ENCODE measurements around the gene RCVRN. TPM values are rescaled to one million over a fixed set of nuclear protein-coding genes. Genes with fewer than 3 reads are reported as not detected.

The RCVRN gene
- total RNA-seq, 1 experiment from 2014 or later = not detected

DNA sequence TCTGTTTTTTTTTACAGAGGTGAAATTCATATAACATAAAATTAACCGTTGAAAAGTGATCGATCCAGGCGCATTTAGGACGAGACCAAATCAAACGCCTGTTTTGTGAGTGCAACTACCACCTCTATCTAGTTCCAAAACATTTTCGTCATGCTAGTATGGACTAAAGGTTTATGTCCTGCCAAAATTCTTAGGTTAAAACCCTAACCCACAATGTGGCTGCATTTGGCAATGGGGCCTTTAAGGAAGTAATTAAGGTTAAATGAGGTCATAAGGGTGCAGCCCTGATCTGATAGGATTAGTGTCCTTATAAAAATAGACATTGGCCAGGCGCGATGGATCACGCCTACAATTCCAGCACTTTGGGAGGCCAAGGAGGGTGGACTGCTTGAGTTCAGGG lies 32.8 kb upstream of the RCVRN start:
- H2BK15ac ChIP-seq (ENCODE audit: low read depth, low read length) = no peak overlapping the region
- Mint-ChIP-seq H3K4me1 (peaks cover 3 to 6% of the 10 kb centered on the region in 2 experiments), H3K27me3 (ENCODE audit: low read depth) (no peaks in the 10 kb centered on the region; the same call in 1 of the 2 replicates), H3K36me3 (ENCODE audit: insufficient read depth in 1 of 3, low read depth in 3 of 3) (peaks cover 0 to 9% (median 0%) of the 10 kb centered on the region in 3 experiments; a peak in 2 of 7 replicates), H3K9me3 (peaks cover 2 to 4% of the 10 kb centered on the region in 2 experiments; a peak in 3 of 5 replicates), H3K4me3 (no peak overlapping the region), H3K27ac (no peak overlapping the region)
- H4K91ac ChIP-seq (ENCODE audit: insufficient read length, low read depth, low read length) = no peak overlapping the region
- no peaks in the 10 kb centered on the region for H3K9me3 ChIP-seq (ENCODE audit: control insufficient read depth, low read depth, low read length)
- H2AK5ac ChIP-seq (ENCODE audit: insufficient read length, low read length) = no peak overlapping the region
- H2BK5ac ChIP-seq (ENCODE audit: insufficient read length, low read length) = no peak overlapping the region
- H3K9ac ChIP-seq (ENCODE audit: extremely low read depth, insufficient read length, low read length) = no peak overlapping the region
- no peak overlapping the region for H3K4me2 ChIP-seq (ENCODE audit: insufficient read depth, insufficient read length, low read length)
- H3K27me3 ChIP-seq (ENCODE audit: insufficient read depth, low read length) = no peaks in the 10 kb centered on the region
- no peaks in the 10 kb centered on the region for H3K4me1 ChIP-seq (ENCODE audit: insufficient read depth, low read length)
- no peak overlapping the region for H2BK20ac ChIP-seq (ENCODE audit: low read depth, low read length, poor library complexity, severe bottlenecking)
- H2BK120ac ChIP-seq (ENCODE audit: low read depth, low read length, poor library complexity, severe bottlenecking) = no peak overlapping the region
- no peak overlapping the region for H2BK12ac ChIP-seq (ENCODE audit: insufficient read length, low read depth, low read length)
- TF ChIP-seq, protein P1, sequence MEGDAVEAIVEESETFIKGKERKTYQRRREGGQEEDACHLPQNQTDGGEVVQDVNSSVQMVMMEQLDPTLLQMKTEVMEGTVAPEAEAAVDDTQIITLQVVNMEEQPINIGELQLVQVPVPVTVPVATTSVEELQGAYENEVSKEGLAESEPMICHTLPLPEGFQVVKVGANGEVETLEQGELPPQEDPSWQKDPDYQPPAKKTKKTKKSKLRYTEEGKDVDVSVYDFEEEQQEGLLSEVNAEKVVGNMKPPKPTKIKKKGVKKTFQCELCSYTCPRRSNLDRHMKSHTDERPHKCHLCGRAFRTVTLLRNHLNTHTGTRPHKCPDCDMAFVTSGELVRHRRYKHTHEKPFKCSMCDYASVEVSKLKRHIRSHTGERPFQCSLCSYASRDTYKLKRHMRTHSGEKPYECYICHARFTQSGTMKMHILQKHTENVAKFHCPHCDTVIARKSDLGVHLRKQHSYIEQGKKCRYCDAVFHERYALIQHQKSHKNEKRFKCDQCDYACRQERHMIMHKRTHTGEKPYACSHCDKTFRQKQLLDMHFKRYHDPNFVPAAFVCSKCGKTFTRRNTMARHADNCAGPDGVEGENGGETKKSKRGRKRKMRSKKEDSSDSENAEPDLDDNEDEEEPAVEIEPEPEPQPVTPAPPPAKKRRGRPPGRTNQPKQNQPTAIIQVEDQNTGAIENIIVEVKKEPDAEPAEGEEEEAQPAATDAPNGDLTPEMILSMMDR (conservative IDR thresholded peaks at IDR 0.05) = no peak
- no peak for DNase-seq
- WGBS (ENCODE audit: extremely low coverage, insufficient read length, low lambda C conversion rate) = no CpG with 5 or more reads among the region's 9 CpGs
- no peak overlapping the region for H3K56ac ChIP-seq (ENCODE audit: insufficient read length, low read depth, low read length)
- H2AFZ ChIP-seq (ENCODE audit: low read length) = no peak overlapping the region
- no peak overlapping the region for H3K4ac ChIP-seq (ENCODE audit: low read depth, low read length)
- H3T11ph ChIP-seq (ENCODE audit: low read length) = no peak overlapping the region
- no peak overlapping the region for H4K5ac ChIP-seq (ENCODE audit: insufficient read length, low read depth, low read length)
- H4K8ac ChIP-seq (replicated peaks; ENCODE audit: insufficient read length, low read depth, low read length) = no peak overlapping the region
- H3K23me2 ChIP-seq (ENCODE audit: insufficient read length, low read depth, low read length, poor library complexity, severe bottlenecking) = no peaks in the 10 kb centered on the region
- no peaks in the 10 kb centered on the region for H3K79me2 ChIP-seq (ENCODE audit: insufficient read depth, low read length)
- H3K23ac ChIP-seq (ENCODE audit: insufficient read length, low read depth, low read length) = no peak overlapping the region
- H4K20me1 ChIP-seq (ENCODE audit: control insufficient read depth, insufficient read depth, insufficient read length) = no peaks in the 10 kb centered on the region
- no peak overlapping the region for H3K18ac ChIP-seq (ENCODE audit: insufficient read length, low read depth, low read length)
- no peak overlapping the region for H3K27ac ChIP-seq (ENCODE audit: insufficient read length, low read depth, low read length)
- H3K79me1 ChIP-seq (ENCODE audit: insufficient read depth, low read depth, low read length, poor library complexity, severe bottlenecking) = no peaks in the 10 kb centered on the region
- no peak overlapping the region for H3K14ac ChIP-seq (ENCODE audit: insufficient read depth, low read length)

All from H9 (cell line).